Measurements from ENCODE around the gene DOCK8.

- TF ChIP-seq, protein P1, sequence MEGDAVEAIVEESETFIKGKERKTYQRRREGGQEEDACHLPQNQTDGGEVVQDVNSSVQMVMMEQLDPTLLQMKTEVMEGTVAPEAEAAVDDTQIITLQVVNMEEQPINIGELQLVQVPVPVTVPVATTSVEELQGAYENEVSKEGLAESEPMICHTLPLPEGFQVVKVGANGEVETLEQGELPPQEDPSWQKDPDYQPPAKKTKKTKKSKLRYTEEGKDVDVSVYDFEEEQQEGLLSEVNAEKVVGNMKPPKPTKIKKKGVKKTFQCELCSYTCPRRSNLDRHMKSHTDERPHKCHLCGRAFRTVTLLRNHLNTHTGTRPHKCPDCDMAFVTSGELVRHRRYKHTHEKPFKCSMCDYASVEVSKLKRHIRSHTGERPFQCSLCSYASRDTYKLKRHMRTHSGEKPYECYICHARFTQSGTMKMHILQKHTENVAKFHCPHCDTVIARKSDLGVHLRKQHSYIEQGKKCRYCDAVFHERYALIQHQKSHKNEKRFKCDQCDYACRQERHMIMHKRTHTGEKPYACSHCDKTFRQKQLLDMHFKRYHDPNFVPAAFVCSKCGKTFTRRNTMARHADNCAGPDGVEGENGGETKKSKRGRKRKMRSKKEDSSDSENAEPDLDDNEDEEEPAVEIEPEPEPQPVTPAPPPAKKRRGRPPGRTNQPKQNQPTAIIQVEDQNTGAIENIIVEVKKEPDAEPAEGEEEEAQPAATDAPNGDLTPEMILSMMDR (IDR thresholded peaks at IDR 0.05): no peak
- no peak for TF ChIP-seq POLR2A (IDR thresholded peaks at IDR 0.05)
Measured at GRCh38 chr9:394347-395052, 179.8 kb downstream of the DOCK8 start.

Data from uterus (tissue), 2 donors.